A172 (cell line): ENCODE results near the gene KDM1B. TPM values are rescaled to one million over a fixed set of nuclear protein-coding genes. Genes with fewer than 3 reads are reported as not detected.
"Not testable (repeated sequence)": the region's sequence is repeated elsewhere in the genome, so short reads cannot be mapped to it uniquely, and the experiment has no call there.

Experiments
- DNase-seq: peaks from one replicate; pipeline ENCODE4 v3.0.0-alpha.2; 2015; ENCODE audit warnings: low spot score
- total RNA-seq: library from RNA; depleted of rRNA; stranded (reverse); fragments of >200 nt; shearing (Covaris generic); gene quantifications from 2 replicates; pipeline ENCODE4 v1.2.3, GENCODE V29; 2014

The KDM1B gene
- total RNA-seq, 1 experiment from 2014 or later, result 11.2 TPM

DNA sequence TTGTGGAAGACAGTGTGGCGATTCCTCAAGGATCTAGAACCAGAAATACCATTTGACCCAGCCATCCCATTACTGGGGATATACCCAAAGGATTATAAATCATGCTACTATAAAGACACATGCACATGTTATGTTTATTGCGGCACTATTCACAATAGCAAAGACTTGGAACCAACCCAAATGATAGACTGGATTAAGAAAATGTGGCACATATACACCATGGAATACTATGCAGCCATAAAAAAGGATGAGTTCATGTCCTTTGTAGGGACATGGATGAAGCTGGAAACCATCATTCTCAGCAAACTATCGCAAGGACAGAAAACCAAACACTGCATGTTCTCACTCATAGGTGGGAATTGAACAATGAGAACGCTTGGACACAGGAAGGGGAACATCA is 78.5 kb downstream of the KDM1B start:
- not testable (repeated sequence) for DNase-seq

DNA sequence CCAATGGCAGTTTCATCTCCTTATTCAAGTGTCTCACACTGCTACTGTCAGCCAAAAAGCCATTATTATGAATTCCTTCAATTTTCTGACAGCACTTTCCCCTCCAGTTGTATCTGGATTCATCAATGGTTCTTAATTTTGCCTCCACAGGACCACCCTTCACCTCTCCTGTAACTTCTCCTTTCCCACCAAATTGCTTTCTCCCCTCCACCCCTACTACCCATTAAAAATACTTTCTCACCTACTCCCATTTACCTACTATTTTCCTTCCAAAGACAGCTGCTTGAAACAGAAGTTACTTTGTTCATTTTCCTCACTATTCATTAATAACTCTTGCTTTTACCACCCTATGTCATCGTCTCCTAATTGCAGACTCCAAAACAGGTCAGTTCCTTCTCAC is 79.3 kb downstream of the KDM1B start:
- DNase-seq, result no peak

GRCh38 chr6:18235524-18235923 is 80.3 kb downstream of the KDM1B start:
- DNase-seq, result no peak

DNA sequence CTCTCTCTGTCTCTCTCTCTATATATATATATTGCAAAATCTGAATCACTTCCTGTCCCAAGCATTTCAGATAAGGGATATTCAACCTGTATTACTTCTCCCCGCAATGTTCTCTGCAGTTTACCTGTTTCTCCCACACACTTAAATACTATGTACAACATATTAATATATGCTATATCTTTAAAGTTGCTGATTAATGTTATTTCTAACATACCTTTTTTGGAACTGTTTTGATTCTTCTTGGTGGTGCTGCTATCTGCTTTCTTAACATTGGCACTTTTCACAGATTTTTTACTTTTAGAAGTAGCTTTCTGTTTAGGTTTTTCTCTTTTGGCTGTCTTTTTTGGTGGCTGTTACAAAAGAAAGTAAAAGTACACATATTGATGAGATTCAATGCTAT is 81.9 kb downstream of the KDM1B start:
- no peak for DNase-seq

GRCh38 chr6:18240230-18240629 is 85.0 kb downstream of the KDM1B start:
- no peak for DNase-seq

- DNase-seq, result peak; percentile 35
Measured at GRCh38 chr6:18241208-18242038, 86.2 kb downstream of the KDM1B start.

DNA sequence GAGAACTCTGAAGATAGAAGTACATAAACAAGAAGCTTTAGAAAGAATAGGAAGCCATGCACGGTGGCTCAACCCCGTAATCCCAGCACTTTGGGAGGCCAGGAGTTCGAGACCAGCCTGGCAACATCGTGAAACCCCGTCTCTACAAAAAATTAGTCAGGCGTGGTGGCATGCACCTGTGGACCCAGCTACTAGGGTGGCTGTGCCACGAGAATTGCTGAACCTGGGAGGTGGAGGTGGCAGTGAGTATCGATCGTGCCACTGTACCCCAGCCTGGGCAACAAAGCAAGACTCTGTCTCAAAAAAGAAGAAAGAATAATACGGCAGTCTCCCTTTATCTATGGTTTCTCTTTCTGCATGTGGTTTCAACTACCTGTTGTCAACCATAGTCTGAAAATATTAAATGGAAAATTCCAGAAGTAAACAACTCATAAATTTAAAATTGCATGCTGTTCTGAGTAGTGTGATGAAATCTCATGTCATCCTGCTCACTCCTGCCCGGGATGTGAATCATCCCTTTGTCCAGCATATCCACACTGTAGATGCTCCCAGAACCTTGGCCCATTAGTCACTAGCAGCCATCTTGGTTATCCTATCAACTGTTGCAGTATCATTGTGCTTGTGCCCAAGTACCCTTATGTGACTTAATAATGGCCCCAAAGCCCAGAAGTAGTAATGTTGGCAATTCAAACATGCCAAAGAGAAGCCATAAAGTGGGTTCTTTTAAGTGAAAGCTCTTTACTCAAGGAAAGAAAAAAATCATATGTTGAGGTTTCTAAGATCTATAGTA is 87.0 kb downstream of the KDM1B start:
- DNase-seq, result peak; percentile 84

DNA sequence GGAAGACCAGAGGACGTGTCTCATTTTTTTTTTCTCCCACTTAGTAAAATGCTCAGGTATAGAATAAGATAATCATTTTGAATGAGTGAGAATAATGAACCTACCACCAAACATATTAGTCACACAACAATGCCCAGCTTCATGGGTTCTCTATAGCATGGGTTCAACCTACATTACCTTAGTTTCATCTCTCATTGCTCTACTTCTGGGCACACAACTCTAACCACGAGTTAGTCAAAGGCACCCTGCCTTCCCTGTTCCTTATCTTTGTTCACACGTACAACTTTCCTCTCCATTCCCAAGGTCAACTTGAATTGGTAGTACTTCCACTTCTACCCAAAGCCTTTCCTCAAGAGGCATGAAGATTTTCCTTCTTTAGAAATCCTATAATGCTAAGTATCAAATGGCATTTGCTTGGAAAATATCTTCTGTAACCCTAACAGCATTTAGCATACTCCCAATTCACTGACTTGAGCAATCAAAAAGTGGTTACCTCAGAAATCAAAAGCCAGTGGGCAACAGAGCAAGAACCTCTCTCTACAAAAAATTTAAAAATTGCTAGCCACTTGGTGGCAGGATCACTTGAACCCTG is 88.2 kb downstream of the KDM1B start:
- no peak for DNase-seq

DNA sequence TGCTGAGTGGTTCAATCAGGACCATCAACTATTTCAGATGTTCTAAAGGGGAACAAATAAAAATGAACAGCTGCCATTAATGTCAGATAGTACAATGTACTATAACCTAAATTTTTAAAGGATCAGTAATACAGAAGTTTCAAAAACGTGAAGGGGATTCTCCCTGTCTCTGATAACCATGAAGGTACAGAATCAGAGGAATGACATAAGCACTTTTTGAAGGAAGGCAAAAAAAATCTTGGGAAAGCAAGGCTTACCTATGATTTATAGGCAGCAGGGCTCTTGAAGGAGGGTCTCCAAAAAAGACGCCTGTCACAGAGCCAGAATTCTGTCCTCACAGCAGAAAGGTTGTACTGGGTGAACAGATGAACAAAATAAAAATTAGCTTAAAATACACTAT is 89.0 kb downstream of the KDM1B start:
- DNase-seq, result no peak

GRCh38 chr6:18245079-18245478 is 89.9 kb downstream of the KDM1B start:
- DNase-seq, result no peak

DNA sequence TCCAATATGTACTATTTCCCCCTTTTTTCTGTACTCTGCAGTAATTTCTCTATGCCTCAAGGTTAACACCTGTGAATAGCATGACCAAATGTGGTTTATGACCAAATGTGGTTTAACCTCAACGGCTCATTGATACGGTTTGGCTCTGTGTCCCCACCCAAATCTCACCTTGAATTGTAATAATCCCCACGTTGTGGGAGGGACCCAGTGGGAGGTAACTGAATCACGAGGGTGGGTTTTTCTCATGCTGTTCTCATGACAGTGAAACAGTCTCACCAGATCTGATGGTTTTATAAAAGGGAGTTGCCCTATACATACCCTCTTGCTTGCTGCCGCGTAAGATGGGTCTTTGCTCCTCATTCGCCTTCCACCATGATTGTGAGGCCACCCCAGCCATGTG is 90.4 kb downstream of the KDM1B start:
- DNase-seq, result no peak

GRCh38 chr6:18246205-18246604 is 91.0 kb downstream of the KDM1B start:
- no peak for DNase-seq

DNA sequence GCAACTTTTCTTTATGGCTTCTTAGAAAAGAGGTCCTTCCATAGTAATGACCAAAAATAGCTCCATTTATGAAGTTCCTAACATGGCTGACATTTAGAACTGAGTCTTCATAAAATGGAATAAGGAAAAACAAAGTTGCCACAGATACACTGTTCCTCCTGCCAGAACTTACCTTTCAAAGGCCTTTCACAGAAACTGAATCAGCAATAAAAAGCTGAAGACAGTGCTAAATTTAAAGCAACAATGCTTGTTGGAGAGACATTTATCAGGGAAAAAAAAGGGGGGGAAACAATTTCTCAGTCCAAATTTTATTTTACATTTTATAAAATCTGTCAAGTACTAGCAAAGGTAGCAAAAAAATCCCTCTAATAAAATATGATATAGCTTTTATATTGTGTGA is 91.8 kb downstream of the KDM1B start:
- no peak for DNase-seq

- DNase-seq, result no peak
Measured at GRCh38 chr6:18248698-18249097, 93.5 kb downstream of the KDM1B start.

- DNase-seq, result no peak
Measured at GRCh38 chr6:18249271-18249670, 94.0 kb downstream of the KDM1B start.

DNA sequence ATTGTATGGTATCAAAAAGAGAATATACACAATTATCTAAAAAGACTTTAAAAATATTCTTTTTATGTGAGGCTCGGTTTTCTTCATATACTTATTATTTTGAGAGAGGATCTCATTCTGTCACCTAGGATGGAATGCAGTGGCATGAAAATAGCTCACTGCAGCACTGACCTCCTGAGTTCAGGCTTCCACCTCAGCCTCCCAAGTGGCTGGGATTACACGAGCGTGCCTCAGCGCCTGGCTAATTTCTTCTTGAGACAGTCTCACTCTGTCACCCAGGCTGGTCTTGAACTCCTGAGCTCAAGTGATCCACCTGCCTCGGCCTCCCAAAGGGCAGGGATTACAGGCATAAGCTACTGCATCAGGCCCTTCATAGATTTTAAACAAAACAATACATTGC is 98.4 kb downstream of the KDM1B start:
- no peak for DNase-seq

GRCh38 chr6:18254793-18255192 is 99.6 kb downstream of the KDM1B start:
- DNase-seq, result no peak

GRCh38 chr6:18259675-18260447 is 104.6 kb downstream of the KDM1B start:
- no peak for DNase-seq

GRCh38 chr6:18260448-18261106 is 105.4 kb downstream of the KDM1B start:
- DNase-seq, result peak; percentile 34

DNA sequence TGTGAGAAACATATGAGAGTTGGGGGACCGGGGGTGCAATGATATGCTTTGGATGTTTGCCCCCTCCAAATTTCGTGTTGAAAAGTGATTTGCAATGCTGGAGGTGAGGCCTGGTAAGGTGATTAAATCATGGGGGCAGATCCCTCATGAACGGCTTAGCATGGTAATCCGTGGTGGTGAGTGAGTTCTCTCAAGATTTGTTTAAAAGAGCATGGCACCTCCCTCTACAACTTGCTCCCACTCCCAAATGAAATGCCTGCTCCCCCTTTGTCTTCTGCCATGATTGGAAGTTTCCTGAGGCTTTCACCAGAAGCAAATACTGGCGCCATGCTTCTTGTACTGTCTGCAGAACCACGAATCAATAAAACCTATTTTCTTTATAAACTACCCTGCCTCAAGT is 106.7 kb downstream of the KDM1B start:
- no peak for DNase-seq

DNA sequence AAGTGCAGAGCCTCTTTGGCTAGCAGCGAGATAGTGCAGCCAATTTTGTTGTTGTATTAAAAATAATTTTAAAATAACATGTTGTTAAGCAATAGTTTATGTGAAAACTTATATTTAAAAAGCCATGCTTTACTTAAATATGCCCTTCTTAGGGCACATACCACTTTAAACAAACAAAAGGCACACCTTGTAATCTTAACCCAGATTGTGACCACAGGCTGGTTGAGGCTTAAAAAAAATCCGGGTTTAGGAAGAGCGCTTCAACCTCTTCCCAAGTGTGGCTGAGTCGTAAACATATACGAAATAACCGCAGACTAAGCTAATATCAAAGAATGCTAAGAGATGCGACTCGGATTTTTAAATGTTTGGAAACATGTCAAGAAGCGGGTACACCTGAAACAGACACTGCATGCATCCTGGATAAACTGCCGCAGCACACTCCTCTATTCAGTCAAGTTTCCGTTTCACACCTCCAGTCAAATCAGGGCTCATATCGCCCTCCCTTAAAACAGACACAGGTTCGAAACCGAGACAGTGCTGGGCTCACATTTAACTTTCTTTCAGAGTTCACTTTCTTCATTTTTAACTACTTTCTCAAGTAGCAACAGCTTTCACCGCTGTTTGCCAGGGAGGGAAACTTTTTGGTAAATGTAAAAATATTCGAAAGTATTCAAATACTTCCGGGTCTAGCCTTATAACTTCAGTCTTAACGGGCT is 107.6 kb downstream of the KDM1B start:
- DNase-seq, result no peak
